Adrenal gland (tissue), 5 donors: ENCODE data around the gene HNRNPA3.

ENCODE experiments used
- POLR2A ChIP-seq, 2 donors: fragments of 450-650 bp; IDR thresholded peaks; one replicate each; pipeline ENCODE4 v1.6.1; 2017; ENCODE audit warnings: antibody characterized with exemption in 2 of 2, mild to moderate bottlenecking in 2 of 2, moderate library complexity in 1 of 2
- TF ChIP-seq, protein P1 (sequence below), 6 experiments: fragments of 450-650 bp in 4 of 6; fragments of 200-600 bp in 2 of 6; sonication (generic) in 1 of 6; IDR thresholded peaks; 1 replicate in 5 of 6; 2 replicates in 1 of 6; pipeline versions ENCODE4 v1.5.1 to v1.8.0; 2016 to 2021; ENCODE audit warnings: antibody characterized with exemption in 6 of 6, mild to moderate bottlenecking in 2 of 6, moderate library complexity in 1 of 6
- donor health status: DM: no; HTN: no; CAD: no.

DNA sequence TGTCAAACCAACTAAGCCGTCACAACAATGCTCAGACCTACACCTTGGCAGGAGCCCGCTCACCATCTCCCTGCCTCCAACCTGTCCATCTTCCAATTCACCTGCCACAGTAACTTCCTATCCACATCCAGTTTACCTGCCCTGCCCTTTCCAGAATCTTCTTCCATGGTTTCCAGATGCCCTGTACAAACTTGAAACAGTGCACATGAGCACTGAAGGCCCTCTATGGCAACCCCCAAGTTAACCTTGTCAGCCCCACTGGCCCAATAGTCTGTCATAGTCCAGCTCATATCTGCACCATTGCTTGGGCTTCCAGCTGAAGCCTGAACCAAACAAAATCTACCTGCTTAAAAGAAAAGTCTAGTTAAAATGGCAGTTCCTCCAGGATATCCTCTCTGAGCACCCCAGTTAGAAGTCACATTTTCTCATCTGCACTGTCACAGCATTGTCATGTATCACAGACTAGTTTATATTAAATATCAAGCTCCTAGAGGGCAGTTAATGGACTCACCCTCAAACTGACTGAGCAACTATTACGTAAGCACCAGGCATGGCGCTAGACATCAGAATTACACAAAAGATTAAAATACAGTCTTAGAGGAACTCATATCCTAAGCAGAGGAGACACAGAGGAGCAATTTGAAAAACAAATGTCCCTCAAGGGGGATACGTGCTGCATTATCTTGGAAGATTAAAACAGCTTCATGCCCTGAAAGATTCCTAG is 40.4 kb downstream of the HNRNPA3 start:
- TF ChIP-seq, protein P1, sequence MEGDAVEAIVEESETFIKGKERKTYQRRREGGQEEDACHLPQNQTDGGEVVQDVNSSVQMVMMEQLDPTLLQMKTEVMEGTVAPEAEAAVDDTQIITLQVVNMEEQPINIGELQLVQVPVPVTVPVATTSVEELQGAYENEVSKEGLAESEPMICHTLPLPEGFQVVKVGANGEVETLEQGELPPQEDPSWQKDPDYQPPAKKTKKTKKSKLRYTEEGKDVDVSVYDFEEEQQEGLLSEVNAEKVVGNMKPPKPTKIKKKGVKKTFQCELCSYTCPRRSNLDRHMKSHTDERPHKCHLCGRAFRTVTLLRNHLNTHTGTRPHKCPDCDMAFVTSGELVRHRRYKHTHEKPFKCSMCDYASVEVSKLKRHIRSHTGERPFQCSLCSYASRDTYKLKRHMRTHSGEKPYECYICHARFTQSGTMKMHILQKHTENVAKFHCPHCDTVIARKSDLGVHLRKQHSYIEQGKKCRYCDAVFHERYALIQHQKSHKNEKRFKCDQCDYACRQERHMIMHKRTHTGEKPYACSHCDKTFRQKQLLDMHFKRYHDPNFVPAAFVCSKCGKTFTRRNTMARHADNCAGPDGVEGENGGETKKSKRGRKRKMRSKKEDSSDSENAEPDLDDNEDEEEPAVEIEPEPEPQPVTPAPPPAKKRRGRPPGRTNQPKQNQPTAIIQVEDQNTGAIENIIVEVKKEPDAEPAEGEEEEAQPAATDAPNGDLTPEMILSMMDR (IDR thresholded peaks at IDR 0.05), result no peak
- no peak for TF ChIP-seq POLR2A (IDR thresholded peaks at IDR 0.05)
